ENCODE measurements around the gene SH3D19. TPM values are rescaled to one million over a fixed set of nuclear protein-coding genes. Genes with fewer than 3 reads are reported as not detected.

The SH3D19 gene
- total and polyA plus RNA-seq, 2 of the 4 experiments (the other 2 are of a cell fraction), result 14.4 to 27.2 TPM

DNA sequence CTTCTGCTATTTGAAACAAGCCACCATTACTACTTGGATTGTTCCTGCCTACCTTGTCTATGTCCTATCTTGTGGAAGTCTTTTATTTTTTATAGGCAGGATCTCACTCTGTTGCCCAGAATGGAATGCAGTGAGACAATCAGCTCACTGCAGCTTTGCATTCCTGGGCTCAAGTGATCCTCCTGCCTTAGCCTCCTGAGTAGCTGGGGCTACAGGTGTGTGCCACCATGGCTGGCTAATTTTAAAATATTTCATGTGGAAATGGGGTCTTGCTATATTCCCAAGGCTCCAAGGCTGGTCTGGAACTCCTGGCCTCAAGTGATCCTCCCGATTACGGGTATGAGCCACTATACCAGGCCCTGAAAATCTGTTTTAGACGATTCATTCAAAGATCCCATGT, 218.3 kb downstream of the SH3D19 start:
- Histone ChIP-seq H2BK15ac (ENCODE audit: low read depth, low read length) (no peak overlapping the region), H2AK9ac (replicated peaks; ENCODE audit: low read depth, low read length, poor library complexity) (no peak overlapping the region), H3K9me1 (ENCODE audit: insufficient read depth, low read length) (no peaks in the 10 kb centered on the region), H3K4me1 (ENCODE audit: control insufficient read depth, insufficient read depth, low read length) (no peaks in the 10 kb centered on the region), H3K9me3 (ENCODE audit: control insufficient read depth, insufficient read depth, low read length) (no peaks in the 10 kb centered on the region), H3K56ac (ENCODE audit: extremely low read depth, insufficient read depth, low read length) (no peak overlapping the region), H2BK20ac (ENCODE audit: low read depth, low read length) (no peak overlapping the region), H3K4me2 (ENCODE audit: low read depth, low read length) (no peak overlapping the region), H4K8ac (ENCODE audit: low read depth in 2 of 2, low read length in 2 of 2) (no peak overlapping the region), H3K14ac (replicated peaks; ENCODE audit: low read depth, low read length) (no peak overlapping the region), H3K27ac (ENCODE audit: insufficient read depth, low read length) (no peak overlapping the region), H3K79me1 (ENCODE audit: low read depth in 1 of 2, low read length in 2 of 2) (peaks cover 3 to 9% of the 10 kb centered on the region in 2 experiments; a peak in 2 of 4 replicates), H4K20me1 (ENCODE audit: insufficient read depth, low read length) (peaks cover 33% of the 10 kb centered on the region; the same call in 1 of the 2 replicates), H2BK120ac (ENCODE audit: low read depth, low read length) (no peak overlapping the region), H2AK5ac (ENCODE audit: low read depth, low read length) (no peak overlapping the region), H4K5ac (ENCODE audit: low read depth, low read length) (no peak overlapping the region), H3K18ac (ENCODE audit: low read depth, low read length) (no peak overlapping the region), H2BK5ac (ENCODE audit: low read depth, low read length, poor library complexity, severe bottlenecking) (no peak overlapping the region), H3K27me3 (ENCODE audit: control insufficient read depth, insufficient read depth, low read length) (no peaks in the 10 kb centered on the region), H3K9ac (ENCODE audit: low read depth, low read length) (no peak overlapping the region), H4K91ac (ENCODE audit: insufficient read depth, low read depth, low read length) (no peak overlapping the region), H3K23ac (ENCODE audit: low read depth, low read length) (no peak overlapping the region), H3K36me3 (ENCODE audit: control insufficient read depth, insufficient read depth, low read length) (peaks cover 28% of the 10 kb centered on the region), H3K4me3 (ENCODE audit: insufficient read depth, low read depth, low read length) (no peak overlapping the region), H2AFZ (replicated peaks; ENCODE audit: low read length, poor library complexity) (no peak overlapping the region), H3K4ac (ENCODE audit: low read depth, low read length) (no peak overlapping the region)
- no peak for DNase-seq
- dilution Hi-C loops (cut with HindIII; ENCODE audit: low sequenced_read_pairs, unreplicated experiment) (no loop called here), in situ Hi-C loops (cut with MboI; ENCODE audit: low sequenced_read_pairs) (loop anchor here (25.0 kb wide), 2 partner anchors 505 to 1280 kb away; no protein-coding TSS in a partner anchor), intact Hi-C loops (cut with micrococcal nuclease) (no loop called here)
- CTCF ChIA-PET, result no interaction called here
- 92% methylated on average over 3 of the region's 3 CpGs; no CpG with 5 or more reads in 1 of the 2 experiments for WGBS, 2 experiments (ENCODE audit: extremely low coverage in 2 of 2, insufficient read length in 1 of 2)
- BruUV-seq (replicated peaks), result no TSS peak
- ATAC-seq (ENCODE audit: low read depth), result no peak
- TF ChIP-seq CTCF (conservative IDR thresholded peaks at IDR 0.05; ENCODE audit: low read depth, low read length) (no peak), RAD21 (IDR thresholded peaks at IDR 0.05; ENCODE audit: low read length) (no peak), CEBPB (IDR thresholded peaks at IDR 0.05; ENCODE audit: low read depth, low read length) (no peak), POLR2A (IDR thresholded peaks at IDR 0.05; ENCODE audit: low read depth, low read length) (no peak), BHLHE40 (IDR thresholded peaks at IDR 0.05; ENCODE audit: low read depth, low read length) (no peak), MAFK (IDR thresholded peaks at IDR 0.05; ENCODE audit: low read depth, low read length) (no peak), MXI1 (IDR thresholded peaks at IDR 0.05; ENCODE audit: borderline replicate concordance, low read depth, low read length) (no peak), FOS (IDR thresholded peaks at IDR 0.05; ENCODE audit: low read depth, low read length) (no peak), CHD1 (IDR thresholded peaks at IDR 0.05; ENCODE audit: low read depth, low read length) (no peak), SMC3 (IDR thresholded peaks at IDR 0.05; ENCODE audit: low read depth, low read length) (no peak), RFX5 (IDR thresholded peaks at IDR 0.05; ENCODE audit: low read depth, low read length) (no peak)
- TF ChIP-seq, protein P1, sequence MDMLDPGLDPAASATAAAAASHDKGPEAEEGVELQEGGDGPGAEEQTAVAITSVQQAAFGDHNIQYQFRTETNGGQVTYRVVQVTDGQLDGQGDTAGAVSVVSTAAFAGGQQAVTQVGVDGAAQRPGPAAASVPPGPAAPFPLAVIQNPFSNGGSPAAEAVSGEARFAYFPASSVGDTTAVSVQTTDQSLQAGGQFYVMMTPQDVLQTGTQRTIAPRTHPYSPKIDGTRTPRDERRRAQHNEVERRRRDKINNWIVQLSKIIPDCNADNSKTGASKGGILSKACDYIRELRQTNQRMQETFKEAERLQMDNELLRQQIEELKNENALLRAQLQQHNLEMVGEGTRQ (IDR thresholded peaks at IDR 0.05; ENCODE audit: low read depth, low read length), result no peak
- TF ChIP-seq, protein P2, sequence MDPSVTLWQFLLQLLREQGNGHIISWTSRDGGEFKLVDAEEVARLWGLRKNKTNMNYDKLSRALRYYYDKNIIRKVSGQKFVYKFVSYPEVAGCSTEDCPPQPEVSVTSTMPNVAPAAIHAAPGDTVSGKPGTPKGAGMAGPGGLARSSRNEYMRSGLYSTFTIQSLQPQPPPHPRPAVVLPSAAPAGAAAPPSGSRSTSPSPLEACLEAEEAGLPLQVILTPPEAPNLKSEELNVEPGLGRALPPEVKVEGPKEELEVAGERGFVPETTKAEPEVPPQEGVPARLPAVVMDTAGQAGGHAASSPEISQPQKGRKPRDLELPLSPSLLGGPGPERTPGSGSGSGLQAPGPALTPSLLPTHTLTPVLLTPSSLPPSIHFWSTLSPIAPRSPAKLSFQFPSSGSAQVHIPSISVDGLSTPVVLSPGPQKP (IDR thresholded peaks at IDR 0.05; ENCODE audit: borderline replicate concordance, low read depth, low read length), result no peak
- POLR2A ChIA-PET (ENCODE audit: unreplicated experiment), result no interaction called here
